IPS-15b (cell line): Measurements from ENCODE around the gene TMEM123.

ENCODE experiments used
- H3K27me3 ChIP-seq: one replicate; pipeline ENCODE4 v1.6.1; 2013; ENCODE audit warnings: low read length; ENCODE audit not compliant: control insufficient read depth, insufficient read depth
- H3K36me3 ChIP-seq: one replicate; pipeline ENCODE4 v1.6.1; 2013; ENCODE audit warnings: low read length; ENCODE audit not compliant: control insufficient read depth, insufficient read depth
- H3K4me1 ChIP-seq: one replicate; pipeline ENCODE4 v1.6.1; 2013; ENCODE audit warnings: mild to moderate bottlenecking, low read length; ENCODE audit not compliant: control insufficient read depth, insufficient read depth
- H3K4me3 ChIP-seq: one replicate; pipeline ENCODE4 v1.5.1; 2013; ENCODE audit warnings: low read depth, low read length
- H3K9ac ChIP-seq: one replicate; pipeline ENCODE4 v1.6.1; 2013; ENCODE audit warnings: low read depth, mild to moderate bottlenecking, low read length
- H3K9me3 ChIP-seq: one replicate; pipeline ENCODE4 v1.6.1; 2013; ENCODE audit warnings: mild to moderate bottlenecking, low read length; ENCODE audit not compliant: control insufficient read depth, insufficient read depth

Gene TMEM123

GRCh38 chr11:102364991-102365390 lies 87.6 kb downstream of the TMEM123 start:
- H3K9me3 ChIP-seq: no peaks in the 10 kb centered on the region
- H3K36me3 ChIP-seq: peaks cover 14% of the 10 kb centered on the region
- no peaks in the 10 kb centered on the region for H3K4me1 ChIP-seq
- no peak overlapping the region for H3K4me3 ChIP-seq
- H3K27me3 ChIP-seq: no peaks in the 10 kb centered on the region
- H3K9ac ChIP-seq: no peak overlapping the region

DNA sequence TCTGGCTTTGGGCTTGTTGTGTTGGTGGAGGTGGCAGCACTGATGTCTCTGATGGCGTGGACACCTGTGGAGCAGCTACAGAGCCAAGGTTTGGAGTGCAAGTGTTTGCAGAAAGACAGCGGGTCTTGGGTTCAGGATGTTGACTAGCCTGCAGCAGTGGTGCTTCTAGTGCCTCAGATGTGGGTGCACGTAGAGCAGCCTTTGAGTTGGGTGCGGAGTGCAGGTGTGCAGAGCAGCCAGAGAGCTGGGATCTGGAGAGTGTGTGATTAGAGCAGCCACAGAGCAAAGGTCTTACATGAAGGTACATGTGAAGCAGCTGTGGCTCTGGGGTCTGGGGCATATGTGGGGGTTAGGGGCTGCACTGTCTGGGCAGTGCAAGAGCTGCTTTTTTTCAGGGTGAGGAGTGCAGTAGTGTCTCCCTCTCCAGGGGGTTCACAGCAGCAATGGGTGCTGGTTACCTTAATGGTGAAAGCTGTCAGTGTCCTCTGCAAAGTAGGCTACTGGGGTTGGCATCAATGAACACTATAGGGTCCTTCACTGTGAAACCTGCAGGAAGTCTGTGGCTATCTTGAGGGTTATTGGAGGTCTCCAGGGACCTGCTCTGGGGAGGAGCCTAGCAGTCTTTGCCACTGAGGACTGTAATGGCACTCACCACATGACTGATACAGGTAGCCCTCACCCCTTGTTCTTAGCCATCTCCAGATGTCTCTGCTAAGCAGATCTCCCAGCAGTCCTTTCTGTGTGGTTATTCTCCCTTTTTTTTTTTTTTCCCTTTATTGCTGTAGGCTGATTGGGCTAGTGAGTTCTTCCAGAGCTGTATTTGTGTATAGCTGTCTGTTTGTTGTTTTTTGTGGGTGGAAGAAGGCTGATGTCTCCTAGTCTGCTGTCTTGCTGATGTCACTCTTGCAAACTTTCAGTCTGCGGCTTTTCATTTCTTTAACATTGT lies 91.2 kb downstream of the TMEM123 start:
- Histone ChIP-seq H3K4me3 (no peak overlapping the region), H3K9me3 (no peaks in the 10 kb centered on the region), H3K36me3 (peaks cover 9% of the 10 kb centered on the region), H3K27me3 (no peaks in the 10 kb centered on the region), H3K4me1 (no peaks in the 10 kb centered on the region), H3K9ac (no peak overlapping the region)

- no peaks in the 10 kb centered on the region for H3K27me3 ChIP-seq
- no peaks in the 10 kb centered on the region for H3K9me3 ChIP-seq
- no peak overlapping the region for H3K9ac ChIP-seq
- peaks cover 7% of the 10 kb centered on the region for H3K36me3 ChIP-seq
- no peak overlapping the region for H3K4me3 ChIP-seq
- H3K4me1 ChIP-seq: no peaks in the 10 kb centered on the region
Measured at GRCh38 chr11:102360681-102361080, 91.9 kb downstream of the TMEM123 start.

DNA sequence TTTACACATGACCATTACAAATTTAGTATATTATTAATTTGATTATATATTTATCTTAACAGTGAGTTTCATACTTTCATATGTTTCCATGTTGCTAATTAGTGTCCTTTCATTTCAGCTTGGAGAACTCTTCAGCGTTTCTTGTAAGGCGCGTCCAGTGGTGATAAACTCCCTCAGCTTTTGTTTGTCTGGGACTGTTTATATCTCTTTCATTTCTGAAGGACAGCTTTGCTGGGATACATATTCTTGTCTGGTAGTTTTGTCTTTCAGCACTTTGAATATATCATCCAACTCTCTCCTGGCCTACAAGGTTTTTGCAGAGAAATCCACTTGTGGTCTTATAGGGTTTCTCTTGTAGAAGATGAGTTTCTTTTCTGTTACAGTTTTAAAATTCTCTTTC lies 93.2 kb downstream of the TMEM123 start:
- peaks cover 7% of the 10 kb centered on the region for H3K36me3 ChIP-seq
- H3K9me3 ChIP-seq: no peaks in the 10 kb centered on the region
- H3K4me1 ChIP-seq: no peaks in the 10 kb centered on the region
- no peak overlapping the region for H3K4me3 ChIP-seq
- no peak overlapping the region for H3K9ac ChIP-seq
- no peaks in the 10 kb centered on the region for H3K27me3 ChIP-seq

DNA sequence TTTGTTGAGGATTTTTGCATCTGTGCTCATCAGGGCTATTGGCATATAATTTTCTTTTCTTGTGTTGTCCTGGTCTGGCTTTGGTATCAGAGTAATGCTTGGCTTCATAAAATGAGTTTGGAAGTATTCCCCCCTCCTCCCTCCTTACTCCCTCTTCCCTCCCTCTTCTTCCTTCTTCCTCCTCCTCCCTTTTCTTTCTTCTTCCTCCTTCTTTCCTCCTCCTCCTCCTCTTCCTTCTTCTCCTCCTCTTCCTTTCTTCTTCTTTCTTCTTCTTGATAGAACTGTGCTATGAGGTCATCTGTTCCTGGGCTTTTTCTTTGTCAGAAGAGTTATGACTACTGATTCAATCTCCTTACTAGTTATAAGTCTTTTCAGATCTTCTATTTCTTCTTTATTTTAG lies 95.4 kb downstream of the TMEM123 start:
- no peak overlapping the region for H3K4me3 ChIP-seq
- no peak overlapping the region for H3K9ac ChIP-seq
- H3K4me1 ChIP-seq: no peaks in the 10 kb centered on the region
- H3K27me3 ChIP-seq: no peaks in the 10 kb centered on the region
- H3K9me3 ChIP-seq: no peaks in the 10 kb centered on the region
- H3K36me3 ChIP-seq: peaks cover 7% of the 10 kb centered on the region

DNA sequence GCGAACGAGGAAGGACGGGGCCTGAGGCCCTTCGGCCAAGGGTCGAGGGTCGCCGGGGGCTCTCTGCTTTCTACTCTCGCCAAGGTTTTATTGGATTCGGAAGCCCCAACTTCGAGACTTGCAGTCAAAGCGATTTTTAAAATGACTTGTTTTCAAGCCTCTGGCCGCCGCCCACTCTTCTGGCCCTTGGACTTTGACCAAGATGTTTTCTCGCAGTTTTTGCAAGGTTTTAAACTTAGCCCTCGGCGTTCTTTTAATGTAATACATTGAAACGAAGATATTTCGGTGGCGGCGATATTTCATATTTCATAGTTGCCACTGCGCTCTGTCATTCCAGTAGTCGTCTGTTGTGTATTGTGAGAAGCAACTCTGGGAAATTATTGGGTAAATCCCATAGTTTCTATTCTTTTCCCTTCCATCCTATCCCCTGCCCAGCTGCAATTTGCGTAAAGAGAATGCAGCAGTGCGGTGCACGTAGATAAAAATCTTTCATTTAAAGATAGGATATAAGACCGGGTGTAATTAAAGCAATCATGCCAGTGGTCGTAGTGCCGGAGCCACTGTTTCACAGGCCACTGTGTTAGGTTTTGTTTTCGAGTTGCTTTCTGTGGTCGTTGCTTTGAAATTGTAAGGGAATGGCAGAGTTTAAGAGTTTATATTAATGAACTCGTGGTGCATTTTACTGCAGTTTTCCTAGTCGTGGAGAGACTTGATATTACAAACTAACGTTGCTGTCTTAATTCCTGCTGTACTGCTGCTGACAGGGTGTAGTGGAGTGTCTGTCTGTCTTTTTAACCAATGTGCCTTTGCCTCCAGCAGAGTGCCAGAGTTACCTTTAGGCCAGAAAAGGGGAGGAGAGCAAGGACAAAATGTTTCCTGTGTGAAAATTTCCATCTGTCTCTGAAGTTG lies 104.8 kb downstream of the TMEM123 start:
- H3K4me3 ChIP-seq: peak overlapping the region; percentile 95
- H3K9me3 ChIP-seq: no peaks in the 10 kb centered on the region
- no peaks in the 10 kb centered on the region for H3K27me3 ChIP-seq
- H3K4me1 ChIP-seq: no peaks in the 10 kb centered on the region
- no peaks in the 10 kb centered on the region for H3K36me3 ChIP-seq
- H3K9ac ChIP-seq: peak overlapping the region; percentile 82

GRCh38 chr11:102346748-102347461 lies 105.7 kb downstream of the TMEM123 start, which contains the start of gene BIRC2:
Gene BIRC2, plus strand, starts transcription at chr11:102347214. Its CDS starts 2,641 bp downstream, at chr11:102349855.
- Histone ChIP-seq H3K9ac (peak within 1 kb of the TSS; percentile 87), H3K9me3 (no peaks in the 10 kb centered on the region), H3K4me3 (peak within 1 kb of the TSS; percentile 95), H3K27me3 (no peaks in the 10 kb centered on the region), H3K4me1 (no peaks in the 10 kb centered on the region), H3K36me3 (no peaks in the 10 kb centered on the region)

DNA sequence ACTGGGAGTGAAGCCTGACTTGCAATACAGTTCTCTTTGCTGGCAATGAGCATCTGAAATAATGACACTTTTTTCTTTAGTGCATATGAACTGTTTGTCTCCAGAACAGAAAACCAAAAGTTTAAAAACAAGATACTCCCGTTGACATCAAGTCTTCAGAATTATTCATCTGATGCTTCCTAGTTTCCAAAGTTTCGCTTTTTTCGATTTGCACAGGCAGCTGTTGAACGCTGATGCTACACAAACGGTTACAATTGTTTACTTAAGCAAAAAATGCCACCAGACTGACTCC lies 106.2 kb downstream of the TMEM123 start:
- H3K9ac ChIP-seq: peak overlapping the region; percentile 87
- no peaks in the 10 kb centered on the region for H3K9me3 ChIP-seq
- peak overlapping the region; percentile 95 for H3K4me3 ChIP-seq
- H3K36me3 ChIP-seq: no peaks in the 10 kb centered on the region
- no peaks in the 10 kb centered on the region for H3K4me1 ChIP-seq
- no peaks in the 10 kb centered on the region for H3K27me3 ChIP-seq
